HepG2 (cell line): Measurements from ENCODE around the gene SLC9A1.

Source experiments
- ATF1 ChIP-seq: IDR thresholded peaks from 2 replicates; pipeline ENCODE4 v1.6.1; 2016; ENCODE audit warnings: mild to moderate bottlenecking, control low read depth
- HDAC6 ChIP-seq: fragments of 200-600 bp; sonication (generic); IDR thresholded peaks from 2 replicates; pipeline ENCODE4 v1.7.0; 2017; ENCODE audit warnings: mild to moderate bottlenecking, antibody characterized with exemption, low read length, low read depth
- SMAD1 ChIP-seq: sonication (generic); formaldehyde crosslinking; IDR thresholded peaks from 2 replicates; pipeline ENCODE4 v1.4.0; 2020; ENCODE audit warnings: missing genetic modification reagents, low read depth, mild to moderate bottlenecking, borderline replicate concordance
- TAF1 ChIP-seq: sonication (generic); formaldehyde crosslinking; IDR thresholded peaks from 2 replicates; pipeline ENCODE4 v1.4.0; 2020; ENCODE audit warnings: missing genetic modification reagents

- TF ChIP-seq SMAD1 (CRISPR knock-in tag) (no peak), ATF1 (no peak), TAF1 (CRISPR knock-in tag) (no peak), HDAC6 (no peak)
These were observed 52.7 kb downstream of the SLC9A1 start for GRCh38 chr1:27102134-27102706.
